GM18519 (cell line): Measurements from ENCODE around the gene VSIR.

ENCODE experiments used
- ATAC-seq: cut with Tn5 transposase; IDR thresholded peaks from one replicate; pipeline ENCODE4 v1.9.1; 2021; ENCODE audit warnings: mild to moderate bottlenecking, moderate library complexity; ENCODE audit not compliant: unreplicated experiment, low FRiP score

The VSIR gene

DNA sequence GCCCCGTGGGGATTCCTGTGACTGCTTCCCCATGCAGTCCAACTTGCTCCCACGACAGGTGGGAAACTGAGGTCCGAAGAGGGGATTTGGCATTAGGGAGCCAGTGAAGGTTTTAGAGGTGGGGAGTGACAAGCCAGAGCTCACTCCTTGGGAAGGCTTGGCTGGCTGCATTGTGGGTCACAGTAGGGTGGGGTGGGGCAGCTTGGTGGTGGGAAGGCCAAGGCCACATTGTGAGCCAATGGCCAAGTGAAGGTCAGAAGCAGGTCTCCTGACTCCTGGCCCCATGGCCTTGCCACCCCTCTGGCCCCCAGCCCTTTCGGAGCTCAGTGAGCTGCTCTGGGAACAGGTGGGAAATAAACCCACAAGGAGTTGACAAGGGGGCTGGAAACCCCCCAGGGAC is 56.3 kb downstream of the VSIR start:
- ATAC-seq = no peak

DNA sequence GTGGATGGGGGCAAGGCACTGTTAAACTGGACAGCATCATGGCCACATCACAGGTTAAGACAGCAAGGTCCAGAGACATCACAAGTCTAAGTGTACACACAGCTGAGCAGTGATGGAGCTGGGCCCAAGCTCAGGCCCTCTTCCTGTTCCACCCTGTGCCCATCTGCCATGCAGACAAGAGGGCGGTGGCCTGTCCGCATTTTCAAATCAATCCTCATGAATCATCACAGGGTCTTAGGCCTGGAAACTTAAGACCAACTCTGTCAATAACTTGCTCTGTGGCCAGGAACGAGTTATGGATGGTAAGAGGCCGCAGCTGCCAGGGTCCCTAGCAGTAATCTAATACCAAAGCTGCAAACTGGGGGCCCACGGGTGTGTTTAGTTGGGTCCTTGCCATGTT is 56.9 kb downstream of the VSIR start:
- ATAC-seq = no peak

- no peak for ATAC-seq
Measured at GRCh38 chr10:71715860-71716259, 57.5 kb downstream of the VSIR start.

DNA sequence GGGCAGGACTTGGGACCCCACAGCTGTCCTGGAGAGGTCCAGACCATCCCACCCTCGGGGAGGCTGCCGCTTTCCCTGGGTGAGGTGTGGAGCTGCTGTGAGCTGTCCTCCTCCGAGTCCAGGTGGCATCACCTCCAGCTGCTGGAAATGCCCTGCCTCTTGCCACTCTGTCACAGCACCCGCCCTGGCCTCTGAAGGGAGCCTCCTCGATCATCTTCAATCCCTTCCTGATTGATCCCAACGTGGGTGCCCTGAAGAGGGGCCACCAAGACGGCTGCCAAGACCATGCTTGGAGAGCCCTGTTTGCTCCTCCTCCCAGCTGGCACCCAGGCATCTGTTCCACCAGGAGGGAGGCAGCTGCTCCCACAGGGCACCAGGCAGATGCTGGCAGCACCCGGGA is 58.3 kb downstream of the VSIR start:
- no peak for ATAC-seq

GRCh38 chr10:71714592-71714991 is 58.7 kb downstream of the VSIR start:
- ATAC-seq = no peak

GRCh38 chr10:71714031-71714410 is 59.3 kb downstream of the VSIR start:
- no peak for ATAC-seq

DNA sequence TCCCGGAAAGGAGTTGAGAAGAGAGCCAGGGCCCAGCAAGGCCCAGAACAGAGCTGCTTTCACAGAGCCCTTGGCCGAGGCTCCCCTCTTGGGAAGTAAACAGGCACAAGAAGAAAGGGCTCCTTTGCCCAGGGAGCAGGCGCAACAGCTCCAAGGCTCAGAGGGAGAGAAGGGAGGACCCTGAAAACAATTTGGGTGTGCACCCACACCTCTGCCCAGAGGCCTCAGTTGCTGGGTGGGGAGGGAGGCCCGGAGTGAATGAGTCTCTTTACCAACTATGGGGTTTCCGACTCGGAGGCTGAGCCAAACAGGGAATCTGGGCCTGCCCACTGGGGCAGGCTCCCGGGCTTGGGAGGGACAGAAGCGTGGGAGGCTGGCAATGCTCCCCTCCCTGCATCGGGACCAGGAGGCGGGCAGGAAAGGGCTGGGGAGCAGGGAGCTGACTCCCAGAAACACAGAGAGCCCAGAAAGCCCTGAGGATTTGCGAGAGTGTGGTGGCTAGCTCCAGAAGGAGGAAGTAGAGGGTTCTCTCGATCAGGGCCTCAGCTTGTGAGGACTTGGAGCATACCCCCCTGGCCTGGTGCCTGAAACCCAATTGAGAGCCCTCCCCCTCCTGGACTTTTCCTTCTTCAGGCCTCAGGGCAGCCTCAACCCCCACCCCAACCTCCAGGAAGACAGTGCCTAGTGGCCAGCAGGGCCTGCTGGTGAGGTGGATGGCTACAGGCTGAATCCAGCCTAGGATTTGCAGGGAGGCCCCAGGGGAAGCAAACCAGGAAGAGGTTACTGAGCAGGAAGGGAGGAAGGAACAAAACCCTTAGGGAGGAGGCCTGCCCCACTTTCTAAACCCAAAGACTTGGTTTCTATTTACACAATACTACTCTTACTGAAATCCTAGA is 59.9 kb downstream of the VSIR start:
- ATAC-seq = no peak

- no peak for ATAC-seq
Measured at GRCh38 chr10:71712572-71713134, 60.7 kb downstream of the VSIR start.

- ATAC-seq = no peak
Measured at GRCh38 chr10:71712170-71712569, 61.1 kb downstream of the VSIR start.

- no peak for ATAC-seq
Measured at GRCh38 chr10:71711052-71711623, 62.2 kb downstream of the VSIR start.

GRCh38 chr10:71710519-71710918 is 62.8 kb downstream of the VSIR start:
- ATAC-seq = no peak

DNA sequence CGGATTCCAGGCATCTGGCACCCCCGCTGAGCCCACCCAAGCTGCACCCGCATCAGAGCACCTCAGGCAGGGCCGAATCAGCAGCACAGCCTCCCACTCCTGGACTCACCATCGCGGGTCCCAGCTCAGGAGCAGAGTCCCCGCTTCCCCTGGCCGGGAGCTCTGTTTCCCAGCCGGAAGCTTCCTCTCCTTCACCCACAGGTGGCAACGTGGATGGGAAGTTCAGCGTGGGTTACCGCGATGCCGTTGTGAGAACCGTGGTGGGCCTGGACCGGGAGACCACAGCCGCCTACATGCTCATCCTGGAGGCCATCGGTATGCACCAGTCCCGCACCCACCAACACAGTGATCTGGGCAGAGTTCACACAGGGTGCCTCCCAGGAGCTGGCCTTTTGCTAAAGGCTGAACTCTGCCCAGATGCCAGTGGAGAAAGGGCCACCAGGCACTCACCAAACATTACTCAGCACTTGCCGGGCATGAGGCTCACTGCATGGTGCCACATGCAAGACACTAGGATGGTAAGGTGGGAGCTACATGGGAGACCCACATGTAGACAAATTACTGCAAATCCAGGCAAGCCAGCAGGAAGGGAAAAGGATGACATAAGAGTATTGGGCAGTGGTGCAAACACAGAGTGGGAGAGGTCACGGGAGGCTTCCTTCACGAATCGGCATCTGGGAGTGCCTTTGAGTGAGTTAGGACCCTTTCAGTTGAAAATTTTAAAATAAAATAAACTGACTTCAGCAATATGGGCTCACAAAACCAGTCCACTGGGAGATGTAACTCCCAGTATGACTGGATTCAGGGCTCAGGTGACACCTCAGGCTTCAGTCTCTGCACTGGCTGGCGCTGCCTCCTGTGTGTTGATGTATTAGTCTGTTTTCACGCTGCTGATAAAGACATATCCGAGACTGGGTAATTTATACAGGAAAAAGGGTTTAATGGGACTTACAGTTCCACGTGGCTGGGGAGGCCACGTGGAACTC is 64.1 kb downstream of the VSIR start:
- ATAC-seq = no peak

GRCh38 chr10:71708301-71708703 is 65.0 kb downstream of the VSIR start:
- ATAC-seq = no peak

DNA sequence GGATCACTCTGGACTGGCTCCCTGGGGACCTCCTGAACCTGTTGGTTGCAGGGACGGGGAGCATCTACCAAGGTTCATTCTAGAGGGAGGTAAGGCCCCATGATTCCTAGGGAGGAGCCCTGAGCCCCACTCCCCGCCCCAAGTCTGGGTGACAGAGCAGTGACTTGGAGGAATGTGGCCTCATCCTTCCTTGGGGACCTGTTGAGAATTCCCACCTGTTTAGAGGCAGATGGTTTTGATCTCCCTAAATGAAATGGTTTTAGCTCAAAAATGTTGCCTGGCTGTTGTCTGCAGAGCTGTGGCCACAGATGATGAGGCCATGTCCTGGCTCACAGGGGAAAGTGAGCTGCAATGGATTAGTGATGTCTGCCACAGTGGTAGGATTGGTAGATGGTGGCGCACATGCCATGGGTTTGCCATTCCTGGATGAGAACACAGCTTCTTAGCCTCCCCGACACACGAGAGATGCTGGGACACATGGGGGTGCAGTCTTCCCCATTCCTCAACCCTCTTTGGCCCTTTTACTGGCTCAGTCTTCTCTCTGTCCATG is 66.0 kb downstream of the VSIR start:
- no peak for ATAC-seq

GRCh38 chr10:71706216-71707121 is 66.9 kb downstream of the VSIR start:
- no peak for ATAC-seq

GRCh38 chr10:71705582-71705981 is 67.7 kb downstream of the VSIR start:
- no peak for ATAC-seq

DNA sequence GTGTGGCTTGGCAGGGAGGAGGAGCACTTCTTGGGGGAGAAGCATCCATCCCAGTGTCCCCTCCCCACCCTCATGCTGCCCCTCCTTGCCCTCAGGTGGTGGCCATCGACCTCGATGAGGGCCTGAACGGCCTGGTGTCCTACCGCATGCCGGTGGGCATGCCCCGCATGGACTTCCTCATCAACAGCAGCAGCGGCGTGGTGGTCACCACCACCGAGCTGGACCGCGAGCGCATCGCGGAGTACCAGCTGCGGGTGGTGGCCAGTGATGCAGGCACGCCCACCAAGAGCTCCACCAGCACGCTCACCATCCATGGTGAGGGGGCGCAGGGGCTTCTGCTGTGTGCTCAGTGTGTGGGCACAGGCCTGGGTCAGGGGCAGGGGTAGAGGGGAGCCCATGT is 68.5 kb downstream of the VSIR start:
- no peak for ATAC-seq

DNA sequence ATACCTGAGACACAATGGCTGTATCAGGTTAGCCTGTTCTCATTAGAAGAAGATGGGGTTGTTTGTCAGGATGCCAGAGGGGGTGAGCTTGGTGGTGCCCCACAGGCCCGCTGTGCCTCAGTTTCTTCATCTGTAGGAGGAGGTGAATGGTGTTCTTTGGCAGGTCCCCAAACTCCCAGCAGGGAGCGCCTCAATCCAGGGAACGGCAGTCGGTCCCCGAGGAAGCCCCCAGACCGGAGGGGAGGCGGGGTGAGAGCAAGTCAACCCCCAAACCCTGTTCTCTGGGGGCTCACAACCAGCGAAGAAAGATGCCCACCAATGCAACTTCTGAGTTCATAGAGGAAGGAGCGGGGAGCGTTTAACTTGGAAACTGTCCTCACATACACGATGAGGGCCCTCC is 69.7 kb downstream of the VSIR start:
- ATAC-seq = no peak

GRCh38 chr10:71701496-71702132 is 71.7 kb downstream of the VSIR start:
- no peak for ATAC-seq
